NCI-H2227 (cell line): ENCODE data around the gene THPO.
A peak's percentile ranks its signal among the peaks of the same experiment; 100 is the strongest.

Experiments used
- DNase-seq: peaks from one replicate; lab custom pipeline; 2025; ENCODE audit not compliant: unreplicated experiment; lab: John Stamatoyannopoulos, UW

Gene THPO

DNA sequence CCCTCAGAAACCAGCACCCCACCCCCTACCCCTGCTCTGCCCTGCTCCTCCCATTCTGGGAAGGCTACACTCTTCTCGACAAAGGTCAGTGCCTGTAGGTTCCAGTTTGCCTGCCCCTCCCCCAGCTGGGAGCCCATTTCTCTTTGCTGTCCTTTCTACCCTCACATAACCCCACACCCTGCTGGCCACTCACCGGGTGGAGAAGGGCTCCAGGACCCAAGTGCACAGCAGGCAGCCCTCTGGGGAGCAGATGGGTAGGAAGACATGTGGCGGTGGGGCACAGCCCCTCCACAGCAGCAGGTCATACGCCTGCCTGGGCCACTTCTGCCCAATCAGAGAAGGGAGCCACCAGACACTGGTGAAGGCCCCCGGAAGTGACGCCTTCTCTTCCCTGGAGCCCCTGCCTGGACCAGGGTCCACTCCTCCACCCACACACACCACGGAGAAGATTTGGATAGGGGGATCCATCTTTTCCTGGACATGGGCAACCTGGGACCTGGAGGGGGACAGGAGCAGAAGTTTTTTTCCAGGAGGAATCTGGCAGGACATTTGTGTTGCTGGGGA lies at the start of gene THPO:
TSS of gene THPO (minus strand) at position 326 of the 564 bp plus-strand sequence. CDS start 1,948 bp downstream, outside the sequence.
- no peak for DNase-seq

DNA sequence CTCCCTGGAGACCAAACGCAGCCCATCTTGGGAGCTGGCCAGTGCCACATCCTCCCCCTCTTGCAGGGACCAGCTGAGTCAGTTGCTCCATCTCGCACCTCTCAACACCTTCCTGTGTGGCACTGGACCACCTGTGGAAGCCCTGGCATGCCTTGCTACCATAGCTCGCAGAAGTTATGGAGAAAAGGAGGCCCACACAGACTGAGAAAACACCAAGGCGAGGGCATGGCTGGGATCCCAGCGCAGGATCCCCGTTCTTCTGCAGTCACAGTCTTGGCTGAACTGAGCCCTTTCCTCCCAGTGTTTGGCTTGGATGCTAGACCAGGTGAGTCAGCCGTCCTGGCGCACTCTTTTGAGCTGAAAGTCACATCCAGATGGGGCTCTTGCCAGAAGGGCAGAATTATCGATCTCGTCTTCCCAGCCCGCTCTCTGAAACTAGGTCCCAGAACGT lies 48.7 kb upstream of the THPO start:
- no peak for DNase-seq

DNA sequence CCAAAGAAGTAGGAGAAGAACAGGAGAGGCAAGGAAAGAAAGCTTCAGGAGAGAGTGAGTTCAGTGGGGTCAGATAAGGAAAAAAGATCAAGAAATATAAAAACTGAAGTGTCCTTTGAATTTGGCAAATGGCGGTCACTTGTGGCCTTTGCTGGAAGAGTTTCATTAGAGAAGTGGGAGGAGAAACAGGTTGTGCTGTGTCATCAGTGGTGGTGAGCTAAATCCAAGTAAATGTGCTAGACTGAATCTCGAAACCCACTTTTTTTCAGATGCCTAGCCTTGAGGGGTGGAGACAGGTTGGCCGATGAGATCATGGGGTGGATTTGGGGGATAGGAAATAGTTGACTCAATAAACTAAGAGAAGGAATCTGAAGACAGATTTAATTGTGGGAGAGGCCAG lies 45.6 kb upstream of the THPO start:
- DNase-seq, result no peak

DNA sequence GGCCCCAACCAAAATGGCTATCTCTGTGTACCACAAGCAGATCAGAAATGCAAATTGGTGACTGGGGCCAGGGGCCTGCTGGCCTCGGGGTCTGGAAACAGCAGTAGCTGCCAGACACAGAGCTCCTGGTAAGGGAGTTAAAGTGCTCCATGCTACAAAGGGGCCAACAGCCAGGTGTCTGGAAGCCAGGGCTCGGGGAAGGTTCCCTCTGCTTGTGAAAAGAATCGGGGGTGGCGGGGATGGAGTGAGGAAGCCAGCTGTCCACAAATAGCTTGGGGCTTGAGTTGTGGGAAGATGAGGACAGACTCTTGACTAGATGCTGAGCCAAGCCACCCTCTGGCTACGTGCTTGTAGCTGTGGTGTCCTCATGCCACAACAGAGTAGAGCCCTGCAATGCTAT lies 41.2 kb upstream of the THPO start:
- no peak for DNase-seq

DNA sequence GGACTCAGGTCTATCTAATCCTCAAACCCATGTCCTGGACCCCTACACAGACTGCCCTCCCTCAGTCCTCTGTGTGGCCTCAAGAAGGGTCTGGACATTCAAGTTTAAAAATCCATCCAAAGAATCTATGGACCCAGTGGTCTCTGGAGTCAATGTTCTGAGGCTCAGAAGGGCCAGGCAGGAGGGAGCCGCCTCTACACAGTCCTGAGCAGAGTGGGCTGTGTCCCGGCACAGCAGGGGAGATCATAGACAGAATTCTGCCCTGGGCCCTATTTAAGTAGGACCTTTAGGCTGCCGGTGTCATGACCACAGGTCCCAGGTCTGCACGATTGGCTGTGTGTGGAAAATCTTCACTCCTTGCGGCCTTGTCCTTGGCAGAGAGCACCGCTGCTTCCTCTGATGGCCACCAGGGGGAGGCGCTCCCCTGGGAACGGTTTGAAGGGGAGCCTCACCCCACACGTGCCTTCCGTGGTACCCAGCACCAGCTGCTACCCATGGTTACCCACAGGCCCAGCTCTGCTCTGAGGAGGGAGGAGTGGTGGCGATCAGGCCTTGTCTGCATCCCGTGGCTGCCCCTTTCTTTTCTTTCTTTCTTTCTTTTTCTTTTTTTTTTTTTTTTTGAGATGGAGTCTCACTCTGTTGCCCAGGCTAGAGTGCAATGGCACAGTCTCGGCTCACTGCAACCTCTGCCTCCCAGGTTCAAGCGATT lies 39.8 kb upstream of the THPO start:
- peak; percentile 69 for DNase-seq

DNA sequence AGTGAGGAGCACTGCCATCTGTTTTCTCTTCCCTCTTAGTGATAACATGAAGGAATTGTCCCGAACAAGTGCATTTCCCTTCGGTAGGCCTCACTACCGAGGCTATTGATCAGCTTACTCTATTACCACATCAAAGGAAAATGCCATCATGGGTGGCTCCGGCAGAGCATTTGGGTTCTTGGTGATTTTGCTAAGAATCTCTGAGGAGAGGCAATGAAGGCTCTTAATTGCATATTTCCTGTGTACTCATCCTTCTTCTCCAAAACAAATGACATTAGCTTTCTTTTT lies 37.1 kb upstream of the THPO start:
- no peak for DNase-seq

DNA sequence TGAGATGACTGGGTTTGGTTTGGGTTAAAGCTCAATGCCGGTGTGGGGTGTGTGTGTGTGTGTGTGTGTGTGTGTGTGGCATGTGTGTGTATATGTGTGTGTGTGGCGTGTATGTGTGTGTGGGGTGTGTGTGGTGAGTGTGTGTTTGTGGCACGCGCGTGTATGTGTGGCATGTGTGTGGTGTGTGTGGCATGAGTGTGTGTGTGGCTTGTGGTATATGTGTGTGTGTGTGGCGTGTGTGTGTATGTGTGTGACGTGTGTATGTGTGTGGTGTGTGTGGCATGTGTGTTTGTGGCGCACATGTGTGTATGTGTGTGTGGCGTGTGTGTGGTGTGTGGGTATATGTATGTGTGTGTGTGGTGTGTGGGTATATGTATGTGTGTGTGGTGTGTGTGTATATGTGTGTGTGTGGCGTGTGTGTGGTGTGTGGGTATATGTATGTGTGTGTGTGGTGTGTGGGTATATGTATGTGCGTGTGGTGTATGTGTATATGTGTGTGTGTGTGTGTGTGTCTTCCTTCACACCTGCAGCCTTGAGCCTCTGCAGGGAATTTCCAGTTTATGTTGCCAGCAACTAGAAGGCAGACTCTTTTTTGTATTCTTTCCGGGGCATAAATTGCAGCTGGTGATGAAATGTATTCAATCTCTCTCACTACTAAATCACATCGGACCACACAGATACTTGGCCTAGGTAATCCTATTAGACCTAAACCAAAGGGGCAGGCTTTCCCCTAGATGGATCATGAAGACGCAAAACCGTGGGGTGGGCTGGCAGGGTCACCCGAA lies 36.6 kb upstream of the THPO start:
- no peak for DNase-seq

DNA sequence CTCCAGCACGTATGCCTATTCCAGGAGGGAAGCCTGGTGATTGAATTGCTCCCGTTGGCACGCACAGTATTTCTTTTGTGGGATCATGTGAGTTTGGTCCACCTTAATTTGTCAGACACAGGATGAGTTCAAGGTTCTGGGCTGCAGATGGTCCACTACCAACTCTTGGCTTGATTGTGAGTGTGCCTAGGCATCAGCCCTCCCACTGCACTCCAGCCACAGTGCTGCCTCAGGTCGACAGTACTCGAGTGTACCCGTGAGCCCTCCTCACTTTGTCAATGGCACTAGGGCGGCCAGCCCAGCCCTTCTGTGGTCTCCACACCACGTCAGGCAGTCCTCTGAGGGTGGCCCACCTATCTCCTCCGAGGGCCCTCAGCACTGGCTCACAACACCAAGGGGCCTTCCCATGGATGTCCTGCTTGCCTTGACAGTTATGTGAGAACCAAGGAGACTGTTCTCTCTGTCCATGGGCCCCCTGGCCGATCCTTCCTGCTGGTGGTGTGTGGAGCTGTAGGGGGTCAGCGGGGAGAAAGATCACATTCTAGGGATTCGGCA lies 32.0 kb upstream of the THPO start:
- DNase-seq, result no peak

DNA sequence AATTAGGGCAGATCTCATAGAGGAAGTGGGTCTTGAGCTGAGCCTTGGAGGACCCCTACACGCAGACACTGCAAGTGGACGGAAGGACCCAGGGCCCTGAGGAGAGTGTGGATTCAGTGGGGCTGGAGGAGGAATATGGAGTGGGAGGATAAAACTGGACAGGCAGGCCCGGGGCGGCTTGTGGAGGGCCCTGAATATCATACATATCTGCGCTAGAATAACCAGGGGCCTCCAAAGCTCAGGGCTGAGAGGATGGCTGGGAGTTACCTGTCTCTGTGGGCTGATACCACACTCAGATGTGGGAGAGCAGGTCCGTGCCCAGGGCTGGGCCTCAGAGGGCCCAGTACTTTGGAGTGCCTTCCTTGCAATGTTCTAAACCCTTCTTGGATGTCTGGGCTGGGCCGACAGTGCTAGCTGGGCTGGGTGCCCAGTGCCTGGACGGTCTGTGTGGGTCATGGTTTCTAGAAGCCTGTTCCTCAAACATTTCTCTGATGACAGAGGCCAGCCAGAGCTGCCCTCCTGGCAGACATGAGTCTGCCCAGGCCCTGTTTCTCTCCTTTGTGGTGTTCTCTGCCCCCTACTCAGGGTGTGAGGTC lies 31.4 kb upstream of the THPO start:
- no peak for DNase-seq

DNA sequence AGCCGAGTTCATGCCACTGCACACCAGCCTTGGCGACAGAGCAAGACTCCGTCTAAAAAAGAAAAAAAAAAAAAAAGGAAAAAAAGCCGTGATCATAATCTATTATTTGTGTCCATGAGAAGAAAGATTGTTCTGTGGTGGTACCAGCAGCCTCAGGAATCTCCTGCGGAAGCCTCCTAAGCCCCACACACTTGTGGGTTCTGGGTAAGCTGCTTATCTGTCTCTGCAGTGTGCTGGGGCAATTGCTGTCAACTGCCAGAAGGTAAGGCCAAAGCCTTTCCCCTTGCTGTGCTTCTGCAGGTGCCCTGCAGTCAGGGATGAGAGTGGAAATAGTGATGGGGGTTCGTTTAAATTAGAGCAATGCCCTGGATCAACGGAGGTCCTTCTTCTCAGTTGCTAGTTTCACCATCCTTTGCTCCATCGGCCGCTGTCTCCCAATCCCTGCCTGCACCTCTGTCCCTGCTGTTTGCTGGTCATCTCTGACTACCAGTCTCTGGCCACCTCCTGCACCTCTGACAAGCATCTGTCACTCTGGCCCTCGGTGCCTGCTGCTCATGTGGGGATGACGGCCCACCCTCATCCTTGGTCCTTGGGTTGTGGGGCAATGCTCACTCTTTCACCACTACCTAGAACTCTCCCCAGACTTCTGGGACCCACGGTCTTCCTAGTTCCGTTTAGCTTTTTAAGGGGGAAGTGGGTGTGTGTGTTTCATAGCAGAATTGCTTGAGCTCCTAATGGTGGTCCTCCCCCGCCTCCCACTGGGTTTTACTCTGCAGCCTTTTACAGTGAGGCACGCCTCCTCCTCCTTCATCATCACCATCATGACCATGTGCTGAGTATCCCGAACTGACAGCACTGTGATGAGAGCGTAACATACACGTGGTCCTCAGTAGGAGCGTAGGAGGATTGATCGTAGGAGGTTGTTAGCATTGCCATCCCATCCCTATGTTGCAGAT lies 27.3 kb upstream of the THPO start:
- no peak for DNase-seq

DNA sequence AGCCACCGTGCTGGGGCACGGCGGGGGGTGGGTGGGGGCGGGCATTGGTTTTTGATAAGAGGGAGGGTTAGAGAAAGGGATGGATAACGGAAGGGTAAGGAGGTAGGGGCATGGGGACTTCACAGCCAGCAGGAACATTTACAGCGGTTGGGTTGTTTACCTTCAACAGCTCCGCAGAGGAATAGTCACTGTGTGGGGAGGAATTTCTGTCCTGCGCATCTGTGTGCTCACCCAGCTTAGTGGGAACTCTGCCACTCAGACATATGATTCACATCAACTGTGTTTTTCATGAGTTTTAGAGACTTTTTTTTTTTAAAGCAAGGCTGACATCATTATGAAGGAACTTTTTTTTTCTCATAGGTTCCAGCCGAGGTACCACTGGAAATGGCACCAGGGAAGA lies 21.4 kb upstream of the THPO start:
- DNase-seq, result no peak

DNA sequence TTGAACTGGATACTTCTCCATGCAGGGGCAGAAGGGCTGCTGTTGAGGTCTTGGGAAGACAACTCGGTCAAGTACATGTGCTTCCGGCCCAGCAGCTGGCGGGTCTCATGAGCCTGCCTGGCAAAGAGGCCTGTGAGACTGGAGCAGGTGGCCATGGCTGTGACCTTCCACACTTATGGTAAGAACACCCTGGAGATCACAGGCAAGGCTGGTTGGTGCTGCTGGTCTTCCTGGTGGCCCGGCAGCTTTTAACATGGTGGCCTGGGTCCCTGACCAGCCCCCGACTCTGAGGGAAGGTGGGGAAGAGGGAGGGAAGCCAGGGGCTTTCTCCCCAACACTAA lies 17.3 kb upstream of the THPO start:
- DNase-seq, result no peak

DNA sequence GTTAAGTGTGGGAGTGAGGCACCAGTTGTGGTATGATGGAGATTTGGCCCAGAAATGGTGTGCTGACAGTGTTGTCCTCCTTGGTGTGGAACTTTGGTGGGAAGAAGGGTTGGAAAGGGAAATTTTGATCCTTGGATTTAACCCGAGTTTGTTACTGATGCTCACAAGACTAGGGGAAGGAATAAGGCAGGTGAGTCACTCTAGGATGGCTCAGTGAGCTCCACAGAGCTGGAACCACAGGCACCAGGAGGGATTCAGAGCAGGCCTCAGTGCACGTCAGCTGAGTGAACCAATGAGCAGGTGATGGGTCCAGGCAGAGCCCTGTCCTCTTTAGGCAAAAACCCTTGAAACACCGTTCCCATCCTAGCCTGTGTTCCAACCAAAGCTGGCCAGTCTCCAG lies 13.3 kb upstream of the THPO start:
- DNase-seq, result no peak

DNA sequence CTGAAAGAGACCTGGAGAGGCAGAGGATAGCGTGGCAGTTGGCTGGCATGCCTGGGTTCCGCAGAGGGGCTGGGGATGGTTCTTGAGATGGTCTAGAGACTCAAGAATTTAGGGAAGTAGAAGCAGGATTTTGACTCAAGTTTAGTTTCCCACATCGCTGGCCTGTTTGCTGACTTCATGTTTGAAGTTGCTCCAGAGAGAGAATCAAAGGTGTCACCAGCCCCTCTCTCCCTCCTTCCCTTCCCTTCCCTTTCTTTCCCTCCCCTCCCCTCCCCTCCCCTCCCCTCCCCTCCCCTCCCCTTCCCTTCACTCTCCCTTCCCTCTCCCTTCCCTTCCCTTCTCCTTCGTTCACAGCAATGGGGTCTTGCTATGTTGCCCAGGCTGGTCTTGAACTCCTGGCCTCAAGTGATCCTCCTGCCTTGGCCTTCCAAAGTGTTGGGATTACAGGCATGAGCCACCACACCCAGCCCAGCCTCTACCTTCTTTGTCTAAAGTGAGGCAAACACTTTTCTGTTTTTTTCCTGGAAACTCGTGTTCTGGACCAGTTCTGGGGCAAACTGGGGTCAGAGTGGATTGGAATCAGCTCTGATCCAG lies 12.0 kb upstream of the THPO start:
- DNase-seq, result no peak

DNA sequence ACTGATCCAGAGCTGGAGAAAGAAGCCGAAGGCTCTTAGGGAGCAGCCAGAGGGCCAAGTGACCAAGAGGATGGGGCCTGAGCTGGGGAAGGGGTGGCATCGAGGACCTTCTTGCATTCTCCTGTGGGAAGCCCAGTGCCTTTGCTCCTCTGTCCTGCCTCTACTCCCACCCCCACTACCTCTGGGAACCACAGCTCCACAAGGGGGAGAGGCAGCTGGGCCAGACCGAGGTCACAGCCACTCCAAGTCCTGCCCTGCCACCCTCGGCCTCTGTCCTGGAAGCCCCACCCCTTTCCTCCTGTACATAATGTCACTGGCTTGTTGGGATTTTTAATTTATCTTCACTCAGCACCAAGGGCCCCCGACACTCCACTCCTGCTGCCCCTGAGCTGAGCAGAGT lies 11.4 kb upstream of the THPO start:
- no peak for DNase-seq

DNA sequence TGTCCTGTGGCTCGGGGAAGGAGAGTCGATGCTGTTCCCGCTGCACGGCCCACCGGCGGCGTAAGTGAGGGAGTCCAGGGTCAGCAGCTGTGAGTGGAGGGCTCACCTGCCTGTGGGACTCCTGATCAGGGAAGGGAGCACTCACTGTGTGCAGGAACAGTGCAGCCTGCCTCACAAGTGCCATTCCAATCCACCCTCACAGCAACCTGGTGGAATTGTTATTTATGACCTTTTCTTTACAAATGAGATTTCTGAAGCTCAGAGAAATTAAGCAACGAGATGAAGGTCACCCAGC lies 10.9 kb upstream of the THPO start:
- no peak for DNase-seq

DNA sequence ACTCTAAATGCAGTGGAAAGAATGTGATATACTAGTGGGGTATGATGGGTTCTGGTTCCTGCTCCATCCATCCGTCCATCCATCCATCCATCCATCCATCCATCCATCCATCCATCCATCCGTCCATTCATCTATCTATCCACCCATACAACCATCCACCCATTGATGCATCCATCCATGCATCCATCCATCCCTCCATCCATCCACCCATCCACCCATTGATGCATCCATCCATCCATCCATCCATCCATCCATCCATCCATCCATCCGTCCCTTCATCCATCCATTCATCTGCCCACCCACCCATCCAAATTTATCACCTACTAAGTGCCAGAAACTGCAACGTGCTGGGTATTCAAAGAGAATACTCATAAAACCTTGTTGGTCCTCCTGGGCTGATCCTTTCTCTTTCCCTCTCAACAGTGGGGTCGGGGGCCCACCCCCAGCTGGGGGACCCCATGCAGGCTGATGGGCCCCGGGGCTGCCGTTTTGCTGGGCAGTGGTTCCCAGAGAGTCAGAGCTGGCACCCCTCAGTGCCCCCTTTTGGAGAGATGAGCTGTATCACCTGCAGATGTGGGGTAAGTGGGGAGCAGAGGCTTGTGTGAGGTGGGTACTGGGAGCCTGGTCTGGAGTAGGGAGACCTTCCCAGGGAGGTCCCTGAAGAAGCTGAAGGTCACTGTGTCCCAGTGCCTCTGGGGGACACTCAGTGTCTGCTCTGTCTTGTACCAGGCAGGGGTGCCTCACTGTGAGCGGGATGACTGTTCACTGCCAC lies 10.3 kb upstream of the THPO start:
- no peak for DNase-seq

DNA sequence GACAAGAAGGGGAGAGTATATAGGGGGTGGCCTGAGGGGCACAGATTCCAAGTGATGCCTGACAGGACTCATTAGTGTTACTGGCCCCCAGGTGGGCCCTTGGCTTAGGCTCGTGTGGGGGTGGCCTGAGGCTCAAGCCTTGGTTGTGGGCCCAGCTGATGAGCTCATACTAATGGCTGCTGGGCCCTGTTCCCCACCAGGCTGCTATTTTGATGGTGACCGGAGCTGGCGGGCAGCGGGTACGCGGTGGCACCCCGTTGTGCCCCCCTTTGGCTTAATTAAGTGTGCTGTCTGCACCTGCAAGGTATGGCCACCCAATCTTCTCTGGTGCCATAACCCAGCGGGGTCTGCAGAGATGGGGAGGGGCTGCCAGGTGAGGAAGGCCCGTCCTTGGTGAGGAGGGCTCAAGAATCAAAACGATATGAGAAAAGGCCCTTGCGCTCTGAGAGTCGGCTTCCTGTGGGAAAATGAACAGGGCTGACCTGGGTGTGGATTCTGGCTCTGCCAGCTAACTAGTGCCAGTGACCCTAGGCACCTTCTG lies 9.2 kb upstream of the THPO start:
- no peak for DNase-seq

DNA sequence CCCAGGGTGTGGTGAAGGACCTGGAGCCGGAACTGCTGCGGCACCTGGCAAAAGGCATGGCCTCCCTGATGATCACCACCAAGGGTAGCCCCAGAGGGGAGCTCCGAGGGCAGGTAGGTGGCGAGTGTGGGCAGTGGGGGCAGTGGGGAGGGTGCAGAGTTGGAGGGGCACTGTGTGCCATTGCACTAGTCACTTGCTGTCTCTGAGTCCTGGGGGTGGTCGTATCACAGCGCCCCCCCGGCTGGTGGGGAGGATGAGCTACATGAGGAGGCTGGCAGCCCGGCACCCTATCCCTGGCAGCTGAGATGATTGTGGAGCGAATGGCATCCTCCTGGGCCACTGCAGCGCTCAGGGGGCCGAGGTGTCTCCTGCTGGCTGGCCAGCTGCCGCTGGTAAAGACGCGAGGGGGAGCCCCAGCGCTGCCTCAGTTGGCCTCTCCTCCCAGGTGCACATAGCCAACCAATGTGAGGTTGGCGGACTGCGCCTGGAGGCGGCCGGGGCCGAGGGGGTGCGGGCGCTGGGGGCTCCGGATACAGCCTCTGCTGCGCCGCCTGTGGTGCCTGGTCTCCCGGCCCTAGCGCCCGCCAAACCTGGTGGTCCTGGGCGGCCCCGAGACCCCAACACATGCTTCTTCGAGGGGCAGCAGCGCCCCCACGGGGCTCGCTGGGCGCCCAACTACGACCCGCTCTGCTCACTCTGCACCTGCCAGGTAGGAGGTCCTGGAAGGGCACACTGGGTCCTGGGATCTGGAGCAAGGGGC lies 8.2 kb upstream of the THPO start:
- DNase-seq, result no peak
